H1 (cell line): Measurements from ENCODE around the gene SEMA5B. TPM values are rescaled to one million over a fixed set of nuclear protein-coding genes. Genes with fewer than 3 reads are reported as not detected.

Experiments used
- TEAD4 ChIP-seq: IDR thresholded peaks from 2 replicates; pipeline ENCODE4 v1.6.1; 2012; ENCODE audit warnings: low read depth, low read length, inconsistent platforms, mixed read lengths
- polyA plus RNA-seq, 7 experiments: library from polyadenylated mRNA; depleted of rRNA in 3 of 7; stranded (reverse) in 5 of 7; unstranded in 2 of 7; fragments of >200 nt in 5 of 7; fragments of 200-250 nt in 2 of 7; gene quantifications; 1 replicate in 5 of 7; 2 replicates in 1 of 7; 4 replicates in 1 of 7; pipeline versions ENCODE4 v1.2.1 to v1.2.3, GENCODE V29; 2011 to 2013; ENCODE audit warnings: missing spikeins in 2 of 7, mixed read lengths in 2 of 7
- total RNA-seq: library from RNA; stranded (reverse); fragmentation: NEBNext Ultra II Directional; extraction: Animal tissue kit (Norgen Biotek cat#: 25700); gene quantifications from 2 replicates; pipeline ENCODE4 v1.2.1, GENCODE V29; 2021

The SEMA5B gene
- total and polyA plus RNA-seq, 2 of the 8 experiments (the other 6 are each of a cell fraction or from before 2014, with no cell fraction given), result 13.1 to 22.4 TPM

GRCh38 chr3:123071581-123071980, 44.0 kb upstream of the SEMA5B start (continued):
- TF ChIP-seq TEAD4, result no peak
